GDM1 (cell line): Measurements from ENCODE around the gene CDKL1.
A peak's percentile ranks its signal among the peaks of the same experiment; 100 is the strongest.
"Not testable (repeated sequence)": the region's sequence is repeated elsewhere in the genome, so short reads cannot be mapped to it uniquely, and the experiment has no call there.

Experiments
- DNase-seq: peaks from one replicate; lab custom pipeline; 2025; lab: John Stamatoyannopoulos, UW

CDKL1 gene

GRCh38 chr14:50387548-50387947 is 9.1 kb downstream of the CDKL1 start:
- DNase-seq, result no peak

GRCh38 chr14:50383618-50384225 is 13.0 kb downstream of the CDKL1 start:
- no peak for DNase-seq

GRCh38 chr14:50381823-50382287 is 14.8 kb downstream of the CDKL1 start:
- DNase-seq, result no peak

DNA sequence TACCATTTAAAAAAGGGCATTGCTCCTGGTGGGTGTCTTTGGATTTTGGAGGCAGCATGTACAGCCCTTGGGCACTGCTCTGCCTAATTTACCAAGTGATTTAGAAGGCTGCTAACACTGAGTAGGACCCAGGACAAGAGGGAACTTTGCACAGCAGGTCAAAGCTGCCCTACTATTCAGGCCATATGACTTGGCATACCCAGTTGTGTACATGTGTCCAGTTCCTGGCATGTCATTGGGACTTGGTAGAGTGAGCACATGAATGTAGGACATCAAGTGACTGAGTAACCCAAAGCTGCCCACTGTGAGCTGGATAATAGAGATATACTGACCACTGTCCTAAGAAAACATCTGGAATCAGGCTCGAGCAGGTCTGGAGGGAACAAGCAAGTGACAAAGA is 15.7 kb downstream of the CDKL1 start:
- DNase-seq, result no peak

DNA sequence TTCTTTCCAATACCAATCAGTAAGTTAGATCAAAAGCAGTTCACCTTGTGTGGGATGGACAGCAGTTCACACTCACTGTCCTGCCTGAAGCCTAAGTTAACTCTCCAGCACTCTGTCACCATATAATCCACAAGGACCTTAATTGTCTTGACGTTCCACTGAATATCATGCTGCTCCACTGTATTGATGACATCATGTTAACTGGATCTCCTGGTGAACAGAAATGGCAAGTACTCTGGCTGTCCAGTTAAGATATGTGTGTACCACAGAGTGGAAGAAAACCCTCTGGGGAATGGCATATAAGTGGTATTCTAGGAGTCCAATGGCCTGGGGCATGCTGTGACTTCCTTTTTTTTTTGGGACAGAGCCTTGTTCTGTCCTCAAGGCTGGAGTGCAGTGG is 16.2 kb downstream of the CDKL1 start:
- no peak for DNase-seq

- no peak for DNase-seq
Observed at GRCh38 chr14:50379563-50379962, 17.1 kb downstream of the CDKL1 start.

GRCh38 chr14:50377550-50378085 is 19.1 kb downstream of the CDKL1 start:
- no peak for DNase-seq

GRCh38 chr14:50375760-50376159 is 20.9 kb downstream of the CDKL1 start:
- no peak for DNase-seq

- no peak for DNase-seq
Observed at GRCh38 chr14:50373959-50374358, 22.7 kb downstream of the CDKL1 start.

DNA sequence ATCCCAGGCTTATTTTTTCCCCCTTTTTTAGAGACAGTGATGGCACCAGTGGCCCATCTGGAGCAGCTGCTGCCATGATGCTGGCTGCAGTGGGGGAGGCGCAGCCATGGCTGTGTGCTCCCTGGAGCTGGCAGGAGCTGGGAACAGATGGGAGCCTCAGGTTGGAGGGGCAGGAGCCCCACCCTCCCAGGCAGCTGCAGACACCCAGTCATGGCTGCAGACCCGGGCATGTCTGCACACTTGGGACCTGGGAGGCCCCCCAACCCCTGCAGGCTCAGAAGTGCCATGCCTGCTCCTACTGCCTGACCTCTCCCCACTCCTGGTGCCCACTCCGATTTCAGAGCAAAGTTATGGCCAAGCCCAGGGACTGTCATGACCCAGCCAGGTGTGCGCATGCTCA is 25.1 kb downstream of the CDKL1 start:
- no peak for DNase-seq

DNA sequence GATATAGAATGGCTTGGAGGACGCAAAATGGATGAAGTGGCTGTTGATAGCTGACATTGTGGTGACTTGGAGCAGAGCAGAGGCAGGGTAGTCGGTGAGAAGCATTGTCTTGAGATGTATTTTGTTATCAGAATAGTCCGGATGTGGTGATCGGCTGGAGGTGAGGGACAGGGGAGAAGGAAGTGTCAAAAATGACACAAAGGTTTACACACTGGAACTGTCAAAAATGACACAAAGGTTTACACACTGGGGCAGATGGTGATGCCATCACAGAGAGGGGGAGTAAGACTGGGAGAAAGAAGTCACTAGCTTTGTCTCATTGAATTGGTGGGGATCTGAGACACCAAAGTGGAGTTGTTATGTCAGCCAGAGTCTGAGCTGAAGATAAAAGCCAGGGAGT is 30.1 kb downstream of the CDKL1 start:
- no peak for DNase-seq

DNA sequence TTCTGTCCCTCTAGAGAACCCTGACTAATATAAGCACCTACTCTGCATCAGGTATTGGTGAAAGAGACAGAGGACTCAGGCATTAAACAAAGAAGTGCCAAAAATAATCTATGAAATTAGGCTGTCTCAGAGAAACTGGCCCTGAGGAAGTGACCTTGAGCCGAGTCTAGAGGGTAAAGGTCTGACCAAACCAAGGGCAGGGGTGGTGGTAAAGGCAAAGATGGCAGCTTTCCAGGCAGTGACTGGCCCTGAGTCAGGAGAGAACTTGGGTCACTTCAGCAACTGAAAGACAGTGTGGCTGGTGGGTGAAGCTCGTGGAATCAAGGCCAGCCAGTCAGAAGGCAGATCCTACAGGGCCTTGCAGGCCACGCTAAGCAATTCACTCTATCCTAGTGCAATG is 30.6 kb downstream of the CDKL1 start:
- no peak for DNase-seq

- not testable (repeated sequence) for DNase-seq
Observed at GRCh38 chr14:50365572-50365971, 31.1 kb downstream of the CDKL1 start.

GRCh38 chr14:50364792-50365191 is 31.9 kb downstream of the CDKL1 start:
- no peak for DNase-seq

GRCh38 chr14:50363714-50364111 is 33.0 kb downstream of the CDKL1 start:
- DNase-seq, result peak; percentile 78

- peak; percentile 60 for DNase-seq
Observed at GRCh38 chr14:50362764-50363713, 33.6 kb downstream of the CDKL1 start.

DNA sequence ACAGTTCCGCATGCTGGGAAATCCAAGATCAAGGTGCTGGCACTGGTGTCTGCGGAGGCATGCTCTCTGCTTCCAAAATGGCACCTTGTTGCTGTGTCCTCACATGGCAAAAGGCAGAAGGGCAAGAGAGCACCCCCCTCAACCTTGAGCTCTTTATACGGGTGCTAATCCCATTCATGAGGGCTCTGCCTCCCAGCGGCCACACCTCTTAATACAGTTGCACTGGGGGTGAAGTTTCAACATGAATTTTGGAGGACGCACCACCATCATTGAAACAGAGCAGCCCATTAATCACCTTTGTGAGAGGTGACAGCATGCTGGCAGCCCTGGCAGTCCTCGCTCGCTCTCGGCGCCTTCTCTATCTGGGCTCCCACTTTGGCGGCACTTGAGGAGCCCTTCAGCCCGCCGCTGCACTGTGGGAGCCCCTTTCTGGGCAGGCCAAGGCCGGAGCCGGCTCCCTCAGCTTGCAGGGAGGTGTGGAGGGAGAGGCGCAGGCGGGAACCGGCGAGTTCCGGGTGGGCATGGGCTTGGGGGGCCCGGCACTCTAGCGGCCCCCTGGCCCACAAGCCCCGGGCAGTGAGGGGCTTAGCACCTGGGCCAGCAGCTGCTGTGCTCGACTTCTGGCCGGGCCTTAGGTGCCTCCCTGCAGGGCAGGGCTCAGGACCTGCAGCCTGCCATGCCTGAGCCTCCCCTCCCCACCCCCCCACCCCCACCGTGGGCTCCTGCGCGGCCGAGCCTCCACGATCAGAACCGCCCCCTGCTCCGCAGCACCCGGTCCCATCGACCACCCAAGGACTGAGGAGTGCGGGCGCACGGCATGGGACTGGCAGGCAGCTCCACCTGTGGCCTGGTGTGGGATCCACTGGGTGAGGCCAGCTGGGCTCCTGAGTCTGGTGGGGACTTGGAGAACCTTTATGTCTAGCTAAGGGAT is 34.9 kb downstream of the CDKL1 start:
- not testable (repeated sequence) for DNase-seq

DNA sequence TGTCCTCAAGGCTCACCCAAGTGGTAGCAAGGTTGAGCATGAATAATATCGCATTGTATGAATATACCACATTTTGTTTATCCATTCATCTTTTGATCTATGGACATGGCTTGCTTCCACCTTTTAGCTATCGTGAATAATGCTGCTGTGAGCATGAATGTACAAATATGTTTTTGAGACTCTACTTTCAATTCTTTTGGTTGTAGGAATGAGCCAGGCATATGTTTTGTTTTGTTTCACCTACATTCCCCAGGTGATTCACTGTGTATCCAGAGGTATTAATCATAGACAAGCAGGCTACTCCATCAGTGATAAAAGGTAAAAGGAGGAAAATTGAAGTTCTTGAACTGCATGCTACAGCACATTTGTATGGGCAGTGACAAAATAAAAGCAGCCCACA is 35.8 kb downstream of the CDKL1 start:
- DNase-seq, result no peak

- DNase-seq, result no peak
Observed at GRCh38 chr14:50360093-50360492, 36.6 kb downstream of the CDKL1 start.

GRCh38 chr14:50359631-50360030 is 37.0 kb downstream of the CDKL1 start:
- no peak for DNase-seq

DNA sequence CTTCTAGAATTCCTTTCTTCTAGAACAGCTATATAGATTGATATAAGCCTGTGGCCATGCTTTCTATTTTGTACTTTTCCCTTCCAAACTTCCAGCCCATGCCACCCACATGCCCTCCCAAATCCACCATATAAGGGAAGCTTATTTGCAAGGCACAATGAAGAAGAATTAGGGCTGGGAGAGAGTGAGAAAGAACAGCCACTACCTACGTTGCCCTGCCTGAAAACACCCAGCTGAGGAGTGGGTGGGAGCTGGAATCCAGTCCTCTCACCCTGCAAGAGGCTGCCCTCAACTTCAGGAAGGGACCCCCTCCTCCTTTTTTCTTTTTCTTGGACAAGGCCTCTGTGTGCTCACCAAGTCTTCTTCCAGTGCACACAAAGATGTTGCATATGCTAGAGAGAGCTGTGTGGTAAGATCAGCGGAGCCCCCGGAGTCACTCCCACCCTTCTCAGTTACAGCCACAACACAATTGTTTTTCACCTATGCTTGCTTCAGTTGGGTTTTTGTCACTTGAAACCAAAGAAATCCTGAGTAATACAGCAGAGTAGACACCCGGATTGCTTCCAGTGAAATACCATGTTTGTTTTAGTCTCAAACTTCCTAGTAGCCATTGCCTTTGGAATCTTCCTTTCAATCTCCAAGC is 38.8 kb downstream of the CDKL1 start:
- DNase-seq, result no peak
